ENCODE data around the gene DSCAML1. TPM values are rescaled to one million over a fixed set of nuclear protein-coding genes. Genes with fewer than 3 reads are reported as not detected.

The DSCAML1 gene
- total RNA-seq, 1 experiment from 2014 or later = 0.90 TPM

DNA sequence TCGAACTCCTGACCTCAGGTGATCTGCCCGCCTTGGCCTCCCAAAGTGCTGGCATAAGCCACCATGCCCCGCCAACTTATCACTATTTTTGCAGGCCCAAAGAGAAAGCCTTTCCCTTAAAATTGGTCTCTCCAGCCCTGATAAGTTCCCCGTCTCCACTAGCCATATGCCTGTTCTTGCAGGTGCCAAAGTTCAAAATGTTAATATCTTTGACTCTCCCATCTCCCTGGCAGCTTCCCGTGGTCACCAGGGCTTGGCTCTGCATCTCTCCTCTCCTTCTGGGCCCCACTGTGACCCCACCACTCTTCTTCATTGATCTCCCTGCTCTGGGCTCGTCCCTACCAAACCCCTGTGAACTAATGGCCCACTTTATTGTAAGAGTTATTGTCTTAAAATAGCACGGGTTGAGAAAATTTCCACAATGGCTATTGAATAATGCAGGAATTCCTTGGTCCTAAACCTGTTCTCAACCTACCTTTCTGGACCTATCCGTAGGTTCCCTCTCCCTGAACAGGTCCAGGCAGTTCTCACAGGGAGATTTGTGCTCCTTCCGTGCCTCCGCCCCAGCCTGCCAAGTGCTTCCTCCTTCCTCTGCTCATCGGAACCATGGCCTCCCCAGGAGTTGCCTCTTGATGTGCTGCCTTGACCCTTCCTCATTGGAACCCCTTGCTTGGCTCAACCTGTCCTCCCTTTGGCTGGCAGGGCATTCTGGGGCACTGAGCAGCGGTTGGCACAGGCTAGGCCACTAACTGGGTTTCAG, 147.5 kb downstream of the DSCAML1 start:
- POLR2A ChIA-PET = no interaction called here
- TF ChIP-seq NFE2L1 (CRISPR knock-in tag; IDR thresholded peaks at IDR 0.05) (no peak), GTF2I (CRISPR knock-in tag; conservative IDR thresholded peaks at IDR 0.05) (no peak), TP53 (CRISPR knock-in tag; IDR thresholded peaks at IDR 0.05) (no peak), ZNF263 (CRISPR knock-in tag; IDR thresholded peaks at IDR 0.05; ENCODE audit: low read depth) (no peak), CREM (CRISPR knock-in tag; IDR thresholded peaks at IDR 0.05) (no peak), SMAD4 (CRISPR knock-in tag; IDR thresholded peaks at IDR 0.05) (no peak), PRRX2 (CRISPR knock-in tag; IDR thresholded peaks at IDR 0.05) (no peak), ZNF121 (CRISPR knock-in tag; IDR thresholded peaks at IDR 0.05) (no peak), ZNF416 (CRISPR knock-in tag; IDR thresholded peaks at IDR 0.05) (no peak), GABPB1 (CRISPR knock-in tag; IDR thresholded peaks at IDR 0.05) (no peak)
- TF ChIP-seq, protein P1, sequence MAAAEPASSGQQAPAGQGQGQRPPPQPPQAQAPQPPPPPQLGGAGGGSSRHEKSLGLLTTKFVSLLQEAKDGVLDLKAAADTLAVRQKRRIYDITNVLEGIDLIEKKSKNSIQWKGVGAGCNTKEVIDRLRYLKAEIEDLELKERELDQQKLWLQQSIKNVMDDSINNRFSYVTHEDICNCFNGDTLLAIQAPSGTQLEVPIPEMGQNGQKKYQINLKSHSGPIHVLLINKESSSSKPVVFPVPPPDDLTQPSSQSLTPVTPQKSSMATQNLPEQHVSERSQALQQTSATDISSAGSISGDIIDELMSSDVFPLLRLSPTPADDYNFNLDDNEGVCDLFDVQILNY (CRISPR knock-in tag; IDR thresholded peaks at IDR 0.05) = no peak
- TF ChIP-seq, protein P2, sequence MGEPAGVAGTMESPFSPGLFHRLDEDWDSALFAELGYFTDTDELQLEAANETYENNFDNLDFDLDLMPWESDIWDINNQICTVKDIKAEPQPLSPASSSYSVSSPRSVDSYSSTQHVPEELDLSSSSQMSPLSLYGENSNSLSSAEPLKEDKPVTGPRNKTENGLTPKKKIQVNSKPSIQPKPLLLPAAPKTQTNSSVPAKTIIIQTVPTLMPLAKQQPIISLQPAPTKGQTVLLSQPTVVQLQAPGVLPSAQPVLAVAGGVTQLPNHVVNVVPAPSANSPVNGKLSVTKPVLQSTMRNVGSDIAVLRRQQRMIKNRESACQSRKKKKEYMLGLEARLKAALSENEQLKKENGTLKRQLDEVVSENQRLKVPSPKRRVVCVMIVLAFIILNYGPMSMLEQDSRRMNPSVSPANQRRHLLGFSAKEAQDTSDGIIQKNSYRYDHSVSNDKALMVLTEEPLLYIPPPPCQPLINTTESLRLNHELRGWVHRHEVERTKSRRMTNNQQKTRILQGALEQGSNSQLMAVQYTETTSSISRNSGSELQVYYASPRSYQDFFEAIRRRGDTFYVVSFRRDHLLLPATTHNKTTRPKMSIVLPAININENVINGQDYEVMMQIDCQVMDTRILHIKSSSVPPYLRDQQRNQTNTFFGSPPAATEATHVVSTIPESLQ (CRISPR knock-in tag; IDR thresholded peaks at IDR 0.05) = no peak
- TF ChIP-seq, protein P3, sequence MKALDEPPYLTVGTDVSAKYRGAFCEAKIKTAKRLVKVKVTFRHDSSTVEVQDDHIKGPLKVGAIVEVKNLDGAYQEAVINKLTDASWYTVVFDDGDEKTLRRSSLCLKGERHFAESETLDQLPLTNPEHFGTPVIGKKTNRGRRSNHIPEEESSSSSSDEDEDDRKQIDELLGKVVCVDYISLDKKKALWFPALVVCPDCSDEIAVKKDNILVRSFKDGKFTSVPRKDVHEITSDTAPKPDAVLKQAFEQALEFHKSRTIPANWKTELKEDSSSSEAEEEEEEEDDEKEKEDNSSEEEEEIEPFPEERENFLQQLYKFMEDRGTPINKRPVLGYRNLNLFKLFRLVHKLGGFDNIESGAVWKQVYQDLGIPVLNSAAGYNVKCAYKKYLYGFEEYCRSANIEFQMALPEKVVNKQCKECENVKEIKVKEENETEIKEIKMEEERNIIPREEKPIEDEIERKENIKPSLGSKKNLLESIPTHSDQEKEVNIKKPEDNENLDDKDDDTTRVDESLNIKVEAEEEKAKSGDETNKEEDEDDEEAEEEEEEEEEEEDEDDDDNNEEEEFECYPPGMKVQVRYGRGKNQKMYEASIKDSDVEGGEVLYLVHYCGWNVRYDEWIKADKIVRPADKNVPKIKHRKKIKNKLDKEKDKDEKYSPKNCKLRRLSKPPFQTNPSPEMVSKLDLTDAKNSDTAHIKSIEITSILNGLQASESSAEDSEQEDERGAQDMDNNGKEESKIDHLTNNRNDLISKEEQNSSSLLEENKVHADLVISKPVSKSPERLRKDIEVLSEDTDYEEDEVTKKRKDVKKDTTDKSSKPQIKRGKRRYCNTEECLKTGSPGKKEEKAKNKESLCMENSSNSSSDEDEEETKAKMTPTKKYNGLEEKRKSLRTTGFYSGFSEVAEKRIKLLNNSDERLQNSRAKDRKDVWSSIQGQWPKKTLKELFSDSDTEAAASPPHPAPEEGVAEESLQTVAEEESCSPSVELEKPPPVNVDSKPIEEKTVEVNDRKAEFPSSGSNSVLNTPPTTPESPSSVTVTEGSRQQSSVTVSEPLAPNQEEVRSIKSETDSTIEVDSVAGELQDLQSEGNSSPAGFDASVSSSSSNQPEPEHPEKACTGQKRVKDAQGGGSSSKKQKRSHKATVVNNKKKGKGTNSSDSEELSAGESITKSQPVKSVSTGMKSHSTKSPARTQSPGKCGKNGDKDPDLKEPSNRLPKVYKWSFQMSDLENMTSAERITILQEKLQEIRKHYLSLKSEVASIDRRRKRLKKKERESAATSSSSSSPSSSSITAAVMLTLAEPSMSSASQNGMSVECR (CRISPR knock-in tag; IDR thresholded peaks at IDR 0.05; ENCODE audit: borderline replicate concordance) = no peak
- ATAC-seq (no peak), DNase-seq (ENCODE audit: low spot score) (no peak)
- Mint-ChIP-seq H3K4me3 (no peak overlapping the region), H3K36me3 (no peaks in the 10 kb centered on the region), H3K27me3 (ENCODE audit: low read depth) (no peaks in the 10 kb centered on the region), H3K9me3 (no peaks in the 10 kb centered on the region), H3K4me1 (no peaks in the 10 kb centered on the region), H3K27ac (no peak overlapping the region)
- CTCF ChIA-PET = interaction anchor here (1.6 kb wide), 1 partner anchor 223 kb away, joined by 4 read pairs; no protein-coding TSS in a partner anchor

DNA sequence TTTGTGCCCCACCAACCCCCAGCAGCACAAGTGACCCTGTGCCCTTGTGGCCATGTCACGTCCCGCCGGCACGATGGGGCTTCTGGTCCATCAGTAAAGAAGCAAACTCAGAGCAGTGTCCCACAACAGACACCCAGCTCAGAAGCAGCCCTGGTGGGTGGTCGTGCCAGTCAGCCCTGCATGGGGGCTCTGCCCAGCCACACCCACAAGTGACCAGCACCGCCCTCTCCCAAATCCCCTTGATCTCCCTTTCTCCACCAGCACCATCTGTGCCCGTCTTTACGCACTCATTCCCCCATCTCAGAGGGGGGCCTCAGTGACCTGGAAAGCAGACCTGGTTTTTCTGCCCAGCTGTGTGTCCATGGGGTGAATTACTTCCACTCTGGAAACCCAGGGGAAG, 149.1 kb downstream of the DSCAML1 start:
- Mint-ChIP-seq H3K4me1 (peaks cover 4% of the 10 kb centered on the region), H3K9me3 (no peaks in the 10 kb centered on the region), H3K36me3 (no peaks in the 10 kb centered on the region), H3K4me3 (no peak overlapping the region), H3K27me3 (ENCODE audit: low read depth) (no peaks in the 10 kb centered on the region; the same call in 1 of the 2 replicates), H3K27ac (no peak overlapping the region)
- ChIA-PET POLR2A (no interaction called here), CTCF (no interaction called here)
- ATAC-seq (no peak), DNase-seq (ENCODE audit: low spot score) (no peak)
- no peak for TF ChIP-seq ZNF232 (CRISPR knock-in tag; IDR thresholded peaks at IDR 0.05)
- TF ChIP-seq ZNF138 (CRISPR knock-in tag; conservative IDR thresholded peaks at IDR 0.05) = no peak
- TF ChIP-seq, protein P4, sequence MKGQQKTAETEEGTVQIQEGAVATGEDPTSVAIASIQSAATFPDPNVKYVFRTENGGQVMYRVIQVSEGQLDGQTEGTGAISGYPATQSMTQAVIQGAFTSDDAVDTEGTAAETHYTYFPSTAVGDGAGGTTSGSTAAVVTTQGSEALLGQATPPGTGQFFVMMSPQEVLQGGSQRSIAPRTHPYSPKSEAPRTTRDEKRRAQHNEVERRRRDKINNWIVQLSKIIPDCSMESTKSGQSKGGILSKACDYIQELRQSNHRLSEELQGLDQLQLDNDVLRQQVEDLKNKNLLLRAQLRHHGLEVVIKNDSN (CRISPR knock-in tag; IDR thresholded peaks at IDR 0.05) = no peak
- TF ChIP-seq, protein P5, sequence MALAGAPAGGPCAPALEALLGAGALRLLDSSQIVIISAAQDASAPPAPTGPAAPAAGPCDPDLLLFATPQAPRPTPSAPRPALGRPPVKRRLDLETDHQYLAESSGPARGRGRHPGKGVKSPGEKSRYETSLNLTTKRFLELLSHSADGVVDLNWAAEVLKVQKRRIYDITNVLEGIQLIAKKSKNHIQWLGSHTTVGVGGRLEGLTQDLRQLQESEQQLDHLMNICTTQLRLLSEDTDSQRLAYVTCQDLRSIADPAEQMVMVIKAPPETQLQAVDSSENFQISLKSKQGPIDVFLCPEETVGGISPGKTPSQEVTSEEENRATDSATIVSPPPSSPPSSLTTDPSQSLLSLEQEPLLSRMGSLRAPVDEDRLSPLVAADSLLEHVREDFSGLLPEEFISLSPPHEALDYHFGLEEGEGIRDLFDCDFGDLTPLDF (CRISPR knock-in tag; IDR thresholded peaks at IDR 0.05) = no peak
- TF ChIP-seq GABPB1 (CRISPR knock-in tag; IDR thresholded peaks at IDR 0.05) = no peak
- TF ChIP-seq NFYB (CRISPR knock-in tag; conservative IDR thresholded peaks at IDR 0.05; ENCODE audit: low read depth) = no peak
- TF ChIP-seq, protein P6, sequence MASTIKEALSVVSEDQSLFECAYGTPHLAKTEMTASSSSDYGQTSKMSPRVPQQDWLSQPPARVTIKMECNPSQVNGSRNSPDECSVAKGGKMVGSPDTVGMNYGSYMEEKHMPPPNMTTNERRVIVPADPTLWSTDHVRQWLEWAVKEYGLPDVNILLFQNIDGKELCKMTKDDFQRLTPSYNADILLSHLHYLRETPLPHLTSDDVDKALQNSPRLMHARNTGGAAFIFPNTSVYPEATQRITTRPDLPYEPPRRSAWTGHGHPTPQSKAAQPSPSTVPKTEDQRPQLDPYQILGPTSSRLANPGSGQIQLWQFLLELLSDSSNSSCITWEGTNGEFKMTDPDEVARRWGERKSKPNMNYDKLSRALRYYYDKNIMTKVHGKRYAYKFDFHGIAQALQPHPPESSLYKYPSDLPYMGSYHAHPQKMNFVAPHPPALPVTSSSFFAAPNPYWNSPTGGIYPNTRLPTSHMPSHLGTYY (CRISPR knock-in tag; IDR thresholded peaks at IDR 0.05) = no peak
- no peak for TF ChIP-seq NR1H2 (CRISPR knock-in tag; IDR thresholded peaks at IDR 0.05)
- no peak for TF ChIP-seq ZNF219 (CRISPR knock-in tag; IDR thresholded peaks at IDR 0.05; ENCODE audit: borderline replicate concordance)
- TF ChIP-seq, protein P7, sequence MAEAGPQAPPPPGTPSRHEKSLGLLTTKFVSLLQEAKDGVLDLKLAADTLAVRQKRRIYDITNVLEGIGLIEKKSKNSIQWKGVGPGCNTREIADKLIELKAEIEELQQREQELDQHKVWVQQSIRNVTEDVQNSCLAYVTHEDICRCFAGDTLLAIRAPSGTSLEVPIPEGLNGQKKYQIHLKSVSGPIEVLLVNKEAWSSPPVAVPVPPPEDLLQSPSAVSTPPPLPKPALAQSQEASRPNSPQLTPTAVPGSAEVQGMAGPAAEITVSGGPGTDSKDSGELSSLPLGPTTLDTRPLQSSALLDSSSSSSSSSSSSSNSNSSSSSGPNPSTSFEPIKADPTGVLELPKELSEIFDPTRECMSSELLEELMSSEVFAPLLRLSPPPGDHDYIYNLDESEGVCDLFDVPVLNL (CRISPR knock-in tag; IDR thresholded peaks at IDR 0.05; ENCODE audit: borderline replicate concordance, low read depth) = no peak
